Heart left ventricle (tissue), 16 donors: ENCODE data around the gene MKRN2. TPM values are rescaled to one million over a fixed set of nuclear protein-coding genes. Genes with fewer than 3 reads are reported as not detected.
A peak's percentile ranks its signal among the peaks of the same experiment; 100 is the strongest.

ENCODE experiments used
- ATAC-seq, 4 donors: fragments of 200-7000 bp; cut with Tn5 transposase; one replicate each; pipeline ENCODE4 v1.9.1; 2020 to 2022; ENCODE audit warnings: moderate library complexity in 4 of 4, mild to moderate bottlenecking in 3 of 4, moderate number of reproducible peaks in 1 of 4
- DNase-seq, 5 donors: peaks; one replicate each; pipeline ENCODE4 v3.0.0-alpha.2; 2020
- H3K27ac ChIP-seq, 12 donors: fragments of 200-600 bp; sonication (generic) in 4 of 12; one replicate each; pipeline versions ENCODE4 v1.5.0 to v1.8.0; 2016 to 2022; ENCODE audit warnings: mild to moderate bottlenecking in 2 of 12
- H3K27me3 ChIP-seq, 9 donors: fragments of 200-600 bp; sonication (generic) in 2 of 9; one replicate each; pipeline versions ENCODE4 v1.5.1 to v1.8.0; 2016 to 2022; ENCODE audit warnings: mild to moderate bottlenecking in 3 of 9
- H3K36me3 ChIP-seq, 9 donors: fragments of 200-600 bp; sonication (generic) in 2 of 9; one replicate each; pipeline versions ENCODE4 v1.5.0 to v1.8.0; 2018 to 2022; ENCODE audit warnings: mild to moderate bottlenecking in 2 of 9
- H3K4me1 ChIP-seq, 12 donors: fragments of 200-600 bp; sonication (generic) in 4 of 12; one replicate each; pipeline versions ENCODE4 v1.5.0 to v1.8.0; 2016 to 2022; ENCODE audit warnings: mild to moderate bottlenecking in 3 of 12
- H3K4me3 ChIP-seq, 12 donors: fragments of 200-600 bp; sonication (generic) in 4 of 12; one replicate each; pipeline versions ENCODE4 v1.5.0 to v1.8.0; 2017 to 2022; ENCODE audit warnings: mild to moderate bottlenecking in 9 of 12, moderate library complexity in 4 of 12
- H3K9me3 ChIP-seq, 12 donors: fragments of 200-600 bp; sonication (generic) in 4 of 12; one replicate each; pipeline versions ENCODE4 v1.5.0 to v1.8.0; 2016 to 2022; ENCODE audit warnings: mild to moderate bottlenecking in 1 of 12
- CTCF ChIP-seq, 12 donors: fragments of 200-600 bp; sonication (generic) in 4 of 12; IDR thresholded peaks; one replicate each; pipeline versions ENCODE4 v1.5.0 to v1.8.0; 2018 to 2022; ENCODE audit warnings: antibody characterized with exemption in 12 of 12, mild to moderate bottlenecking in 5 of 12
- POLR2A ChIP-seq, 2 donors: fragments of 450-650 bp; IDR thresholded peaks; one replicate each; pipeline ENCODE4 v1.6.1; 2017; ENCODE audit warnings: antibody characterized with exemption in 2 of 2, mild to moderate bottlenecking in 2 of 2, moderate library complexity in 2 of 2
- WGBS, 4 donors: extraction: QIAGEN DNeasy Blood & Tissue Kit in 2 of 4; methylation state at CpG; one replicate each; pipeline versions ENCODE4 v1.1.5 to v1.1.7; 2013 to 2018; 5-methylcytosine and 5-hydroxymethylcytosine counted together
- intact Hi-C, 10 donors: fragments of 100-400 bp; cut with DNase I; formaldehyde crosslinking; loops; one replicate each; pipeline versions ENCODE4 v1.11.1 to v1.14.2; 2022
- polyA plus RNA-seq, 2 donors: library from polyadenylated mRNA; stranded (reverse); fragments of 200-250 nt; gene quantifications; one replicate each; pipeline ENCODE4 v1.2.3, GENCODE V29; 2013
- total RNA-seq, 9 donors: library from RNA; depleted of rRNA in 2 of 9; stranded (reverse); fragments of >200 nt in 2 of 9; fragmentation: NEBNext Ultra II Directional in 3 of 9; extraction: Animal tissue kit (Norgen Biotek cat#: 25700) in 3 of 9; gene quantifications; one replicate each; pipeline versions ENCODE4 v1.1.0 to v1.2.4, GENCODE V29; 2016 to 2023
- donor health status: ischemic (EF 13 %, LVEDD 7.1; RV severe dilation, severe dysfunction).
- donor health status: healthy with polysubstance abuse.
- donor health status: DM: no; HTN: yes; CAD: no.
- donor health status: DM: no; HTN: no; CAD: no.
- donor health status: ischemic (EF 25% LVEDD 6.9; RV normal size, moderate dysfunction).
- donor health status: ischemic (EF 25% LVEDD 5.7; RV mildly dilated, moderate dysfunction).
- donor health status: healthy.
- donor health status: DM: yes; HTN: yes; CAD: no.
- donor health status: ischemic (EF 35%, LVEDD 5.7; RV mildly dilated, moderate dysfunction).
- donor health status: nonischemic (EF 11% LVEDD 7.7; RV severe dilation, severe dysfunction).
- donor health status: DM: yes; HTN: yes; CAD: no.
- donor health status: PGD.
- donor health status: ischemic (EF 29% LVEDD 5.4; RV normal size, mild dysfunction).
- donor health status: nonischemic (EF 23%, LVEDD 6.1; RV moderate dilation, normal function).

The MKRN2 gene
- total and polyA plus RNA-seq, 11 donors: 23.2 to 42.2 (median 32.9) TPM

GRCh38 chr3:12509466-12509865 lies 47.4 kb upstream of the MKRN2 start:
- intact Hi-C loops: no loop called here
- Histone ChIP-seq H3K27me3 (no peaks in the 10 kb centered on the region), H3K9me3 (no peaks in the 10 kb centered on the region), H3K4me1 (peaks cover 0 to 18% (median 2%) of the 10 kb centered on the region in 12 donors), H3K36me3 (peaks cover 0 to 45% (median 22%) of the 10 kb centered on the region in 9 donors), H3K4me3 (no peak overlapping the region), H3K27ac (no peak overlapping the region)
- TF ChIP-seq CTCF (IDR thresholded peaks at IDR 0.05) (no peak), POLR2A (IDR thresholded peaks at IDR 0.05) (no peak)
- DNase-seq (no peak), ATAC-seq (no peak)
- WGBS, 4 donors: 86 to 90% (median 89%) methylated on average over 3 of the region's 3 CpGs

GRCh38 chr3:12512534-12513118 lies 44.3 kb upstream of the MKRN2 start:
- Histone ChIP-seq H3K27ac (peak overlapping the region in 2 of 12 donors; percentile 73 to 74), H3K9me3 (no peaks in the 10 kb centered on the region)
- WGBS, 4 donors: 72 to 80% (median 76%) methylated on average over 4 of the region's 4 CpGs

GRCh38 chr3:12513694-12514446 lies 43.0 kb upstream of the MKRN2 start:
- Histone ChIP-seq H3K4me3 (no peak overlapping the region), H3K27ac (peak overlapping the region in 11 of 12 donors; percentile 14 to 74 (median 54)), H3K9me3 (no peaks in the 10 kb centered on the region), H3K27me3 (no peaks in the 10 kb centered on the region), H3K4me1 (peaks cover 0 to 30% (median 2%) of the 10 kb centered on the region in 12 donors), H3K36me3 (peaks cover 0 to 16% (median 7%) of the 10 kb centered on the region in 9 donors)
- 72 to 76% (median 73%) methylated on average over 5 of the region's 5 CpGs for WGBS, 4 donors
- ATAC-seq: peak; percentile 91 to 92 (median 92)
- no peak for TF ChIP-seq CTCF (IDR thresholded peaks at IDR 0.05)
- TF ChIP-seq POLR2A (IDR thresholded peaks at IDR 0.05): no peak
- intact Hi-C loops: no loop called here
- DNase-seq: peak in 2 of 5 donors; percentile 35 to 67

More at GRCh38 chr3:12512534-12513118, 44.3 kb upstream of the MKRN2 start:
- intact Hi-C loops: no loop called here
- ATAC-seq (no peak), DNase-seq (no peak)
- Histone ChIP-seq H3K4me3 (no peak overlapping the region), H3K27me3 (no peaks in the 10 kb centered on the region), H3K4me1 (peaks cover 0 to 27% (median 2%) of the 10 kb centered on the region in 12 donors), H3K36me3 (peaks cover 0 to 22% (median 7%) of the 10 kb centered on the region in 9 donors)
- TF ChIP-seq CTCF (IDR thresholded peaks at IDR 0.05): no peak
- TF ChIP-seq POLR2A (IDR thresholded peaks at IDR 0.05): no peak

- no peak overlapping the region for H3K27ac ChIP-seq
- ATAC-seq: no peak
Observed at GRCh38 chr3:12515631-12516030, 41.3 kb upstream of the MKRN2 start.

More at GRCh38 chr3:12515631-12516030, 41.3 kb upstream of the MKRN2 start:
- no peaks in the 10 kb centered on the region for H3K9me3 ChIP-seq
- TF ChIP-seq POLR2A (IDR thresholded peaks at IDR 0.05) (no peak), CTCF (IDR thresholded peaks at IDR 0.05) (no peak)
- intact Hi-C loops: no loop called here
- H3K4me3 ChIP-seq: no peak overlapping the region
- no peak for DNase-seq
- peaks cover 0 to 30% (median 2%) of the 10 kb centered on the region in 12 donors for H3K4me1 ChIP-seq
- no peaks in the 10 kb centered on the region for H3K27me3 ChIP-seq
- peaks cover 0 to 10% (median 3%) of the 10 kb centered on the region in 9 donors for H3K36me3 ChIP-seq
